A204.1 (cell line): Measurements from ENCODE around the gene CDHR5.

Experiments
- FAIRE-seq: peaks from 2 replicates; lab custom pipeline; 2012; peaks lifted over from hg19 to GRCh38; lab: Jason Lieb, UNC

The CDHR5 gene

DNA sequence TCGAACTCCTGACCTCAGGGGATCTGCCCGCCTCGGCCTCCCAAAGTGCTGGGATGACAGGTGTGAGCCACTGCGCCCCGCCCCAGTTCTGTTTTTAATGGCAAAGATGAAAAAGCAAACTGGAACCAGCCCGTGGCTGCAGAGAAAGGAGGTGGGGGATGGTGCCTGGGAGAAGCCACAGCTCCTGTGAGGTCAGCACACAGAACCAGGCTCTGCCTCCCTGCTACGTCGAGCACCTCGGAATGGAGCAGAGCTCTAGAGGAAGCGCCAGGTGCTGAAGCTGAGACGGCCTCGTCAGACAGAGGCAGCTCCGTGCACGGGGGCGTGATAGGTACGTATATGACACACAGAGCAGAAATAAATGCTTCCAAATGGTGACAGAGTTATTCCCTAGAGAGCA lies 20.8 kb upstream of the CDHR5 start:
- no peak for FAIRE-seq

DNA sequence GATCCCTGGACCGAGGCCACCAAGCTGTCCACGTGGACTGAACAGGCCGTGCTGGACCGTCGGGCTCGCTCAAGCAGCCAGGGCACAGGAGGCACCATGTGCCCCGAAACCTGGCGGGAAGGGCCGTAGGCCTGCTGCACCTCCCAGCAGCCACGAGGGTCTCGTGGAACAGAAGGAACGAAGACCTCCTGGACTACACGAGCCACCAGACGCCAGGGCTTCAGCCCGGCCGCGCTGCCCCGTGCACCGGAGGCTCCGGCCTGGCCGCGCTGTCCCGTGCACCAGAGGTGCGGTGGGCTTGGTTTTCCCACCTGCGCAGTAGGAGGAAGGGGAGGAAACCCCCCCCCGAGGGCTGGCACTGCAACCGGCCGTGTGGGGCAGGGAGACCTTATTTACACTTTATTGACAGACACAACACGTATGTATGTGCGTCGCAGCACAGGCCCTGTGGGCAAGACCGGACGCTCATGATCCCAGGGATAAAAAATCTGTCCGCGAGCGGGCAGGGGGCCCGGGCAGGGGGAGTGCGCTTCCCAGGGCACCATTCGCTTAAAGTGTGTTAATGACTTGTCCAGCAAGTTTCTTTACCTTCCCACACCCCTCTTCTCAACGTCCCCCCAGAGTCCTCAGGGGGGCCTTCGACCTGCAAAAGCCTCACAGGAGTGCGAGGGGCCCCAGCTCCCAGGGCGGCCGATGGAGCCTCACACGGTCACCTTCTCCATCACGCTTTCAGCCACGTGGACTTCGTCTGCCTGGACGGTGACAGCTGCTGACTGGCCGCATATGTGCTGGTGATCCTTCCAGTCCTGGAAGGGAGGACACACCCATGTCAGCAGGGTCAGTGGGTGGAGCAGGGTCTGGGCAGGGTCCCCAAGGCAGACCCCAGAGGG lies 19.3 kb upstream of the CDHR5 start:
- no peak for FAIRE-seq

GRCh38 chr11:643366-643765 lies 18.6 kb upstream of the CDHR5 start:
- FAIRE-seq = no peak

DNA sequence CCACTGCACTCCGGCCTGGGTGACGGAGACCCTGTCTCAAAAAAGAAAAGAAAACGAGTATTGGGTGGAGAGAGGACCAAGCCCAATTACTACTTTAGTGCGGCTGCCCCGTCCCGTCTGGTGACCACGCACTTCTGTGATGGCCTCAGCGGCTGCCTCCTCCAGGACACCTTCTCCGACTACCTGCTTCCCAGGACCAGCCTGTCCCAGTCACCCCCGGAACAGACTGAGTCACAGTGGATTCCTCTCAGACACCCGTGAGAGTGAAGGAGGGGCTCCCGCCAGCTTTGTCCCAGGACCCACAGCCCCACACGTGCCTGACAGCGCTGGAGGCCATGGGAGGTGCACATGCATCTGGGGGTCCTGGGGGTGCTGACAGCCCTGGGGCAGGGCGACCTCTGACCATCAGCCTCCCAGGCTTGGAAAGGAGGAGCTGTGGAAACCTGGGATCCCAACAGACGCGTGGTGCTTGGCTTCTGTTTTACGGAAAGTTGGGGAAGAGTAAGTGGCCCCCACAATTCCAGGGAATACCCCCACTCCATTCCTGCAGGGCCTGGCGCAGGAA lies 17.1 kb upstream of the CDHR5 start:
- FAIRE-seq = no peak

DNA sequence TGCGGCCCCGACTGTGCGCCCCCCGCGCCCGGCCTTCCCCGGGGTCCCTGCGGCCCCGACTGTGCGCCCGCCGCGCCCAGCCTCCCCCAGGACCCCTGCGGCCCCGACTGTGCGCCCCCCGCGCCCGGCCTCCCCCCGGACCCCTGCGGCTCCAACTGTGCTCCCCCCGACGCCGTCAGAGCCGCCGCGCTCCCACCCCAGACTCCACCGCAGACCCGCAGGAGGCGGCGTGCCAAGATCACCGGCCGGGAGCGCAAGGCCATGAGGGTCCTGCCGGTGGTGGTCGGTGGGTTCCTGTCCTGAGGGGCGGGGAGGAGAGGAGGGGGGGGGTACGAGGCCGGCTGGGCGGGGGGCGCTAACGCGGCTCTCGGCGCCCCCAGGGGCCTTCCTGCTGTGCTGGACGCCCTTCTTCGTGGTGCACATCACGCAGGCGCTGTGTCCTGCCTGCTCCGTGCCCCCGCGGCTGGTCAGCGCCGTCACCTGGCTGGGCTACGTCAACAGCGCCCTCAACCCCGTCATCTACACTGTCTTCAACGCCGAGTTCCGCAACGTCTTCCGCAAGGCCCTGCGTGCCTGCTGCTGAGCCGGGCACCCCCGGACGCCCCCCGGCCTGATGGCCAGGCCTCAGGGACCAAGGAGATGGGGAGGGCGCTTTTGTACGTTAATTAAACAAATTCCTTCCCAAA lies 15.4 kb upstream of the CDHR5 start:
- no peak for FAIRE-seq

DNA sequence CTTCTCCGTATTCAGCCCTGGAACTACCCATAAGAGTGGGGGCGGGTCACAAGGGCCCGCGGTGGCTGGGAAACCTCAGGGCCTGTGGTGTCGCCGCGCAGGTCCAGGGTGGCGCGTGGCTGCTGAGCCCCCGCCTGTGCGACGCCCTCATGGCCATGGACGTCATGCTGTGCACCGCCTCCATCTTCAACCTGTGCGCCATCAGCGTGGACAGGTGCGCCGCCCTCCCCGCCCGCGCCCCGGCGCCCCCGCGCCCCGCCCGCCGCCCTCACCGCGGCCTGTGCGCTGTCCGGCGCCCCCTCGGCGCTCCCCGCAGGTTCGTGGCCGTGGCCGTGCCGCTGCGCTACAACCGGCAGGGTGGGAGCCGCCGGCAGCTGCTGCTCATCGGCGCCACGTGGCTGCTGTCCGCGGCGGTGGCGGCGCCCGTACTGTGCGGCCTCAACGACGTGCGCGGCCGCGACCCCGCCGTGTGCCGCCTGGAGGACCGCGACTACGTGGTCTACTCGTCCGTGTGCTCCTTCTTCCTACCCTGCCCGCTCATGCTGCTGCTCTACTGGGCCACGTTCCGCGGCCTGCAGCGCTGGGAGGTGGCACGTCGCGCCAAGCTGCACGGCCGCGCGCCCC lies 14.7 kb upstream of the CDHR5 start:
- no peak for FAIRE-seq

- FAIRE-seq = no peak
Observed at GRCh38 chr11:638631-639331, 14.0 kb upstream of the CDHR5 start.

DNA sequence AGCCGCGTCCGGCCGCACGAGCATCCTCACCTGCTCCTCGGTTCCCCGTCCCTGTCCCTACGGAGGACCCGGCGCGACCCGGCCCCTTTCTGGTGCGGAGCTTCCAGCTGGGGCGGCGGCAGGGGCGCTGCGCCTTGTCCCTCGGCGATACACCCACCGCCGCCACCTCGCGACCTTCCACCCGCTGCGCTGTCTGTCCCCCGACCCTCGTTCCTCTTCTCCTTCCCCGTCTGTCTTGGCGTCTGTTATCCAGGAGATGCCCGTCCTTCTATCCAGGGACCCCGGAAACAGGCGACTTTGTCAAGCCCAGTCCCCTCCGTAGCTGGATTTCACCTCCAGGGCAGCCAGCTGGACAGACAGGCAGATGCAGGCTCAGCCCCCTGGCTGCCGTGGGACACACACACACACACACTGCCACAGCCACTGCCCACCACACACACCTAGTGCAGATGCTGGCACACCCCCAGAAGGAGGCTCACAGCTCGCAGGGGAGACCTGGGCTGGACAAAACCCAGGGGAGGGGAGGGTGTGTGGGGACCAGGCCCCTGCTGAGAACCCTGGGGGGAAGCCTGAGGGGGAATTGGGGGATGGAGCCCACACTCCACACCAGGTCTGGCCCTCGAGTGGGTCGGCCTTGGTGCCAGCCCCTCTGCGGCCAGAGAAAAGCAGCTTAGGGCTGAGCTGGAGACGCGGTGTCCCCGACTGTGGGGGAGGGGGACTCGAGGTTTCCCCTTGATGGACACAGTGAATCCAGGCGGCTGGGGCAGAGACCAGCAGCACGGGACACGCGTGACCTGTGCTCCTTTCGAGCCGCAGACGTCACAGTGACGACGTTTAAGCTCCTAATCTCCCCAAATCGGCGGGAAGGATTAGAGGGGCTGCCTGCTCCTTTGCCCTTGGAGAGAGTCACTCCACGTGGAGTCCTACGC lies 13.1 kb upstream of the CDHR5 start:
- no peak for FAIRE-seq

DNA sequence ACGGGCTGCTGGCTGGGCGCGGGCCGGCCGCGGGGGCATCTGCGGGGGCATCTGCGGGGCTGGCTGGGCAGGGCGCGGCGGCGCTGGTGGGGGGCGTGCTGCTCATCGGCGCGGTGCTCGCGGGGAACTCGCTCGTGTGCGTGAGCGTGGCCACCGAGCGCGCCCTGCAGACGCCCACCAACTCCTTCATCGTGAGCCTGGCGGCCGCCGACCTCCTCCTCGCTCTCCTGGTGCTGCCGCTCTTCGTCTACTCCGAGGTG lies 12.5 kb upstream of the CDHR5 start:
- no peak for FAIRE-seq

GRCh38 chr11:636511-637332 lies 12.0 kb upstream of the CDHR5 start, which contains the start of gene DRD4:
DRD4 (plus strand) TSS chr11:637269; CDS start chr11:637305, 36 bp downstream.
- FAIRE-seq = no peak

- no peak for FAIRE-seq
Observed at GRCh38 chr11:635945-636510, 11.3 kb upstream of the CDHR5 start.

DNA sequence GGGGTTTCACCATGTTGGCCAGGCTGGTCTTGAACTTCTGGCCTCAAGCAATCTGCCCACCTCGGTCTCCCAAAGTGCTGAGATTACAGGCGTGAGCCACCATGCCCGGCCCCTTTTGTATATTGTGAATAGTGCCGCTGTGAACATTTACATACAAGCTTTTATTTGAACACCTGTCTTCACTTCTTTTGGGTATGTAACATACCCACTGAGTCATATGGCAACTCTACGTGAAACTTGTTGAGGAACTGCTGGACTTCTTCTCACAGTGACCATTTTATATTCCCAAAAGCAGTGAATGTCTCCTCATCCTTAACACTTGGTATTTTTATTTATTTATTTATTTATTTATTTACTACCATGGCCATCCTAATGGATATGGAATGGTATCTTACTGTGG lies 6.1 kb upstream of the CDHR5 start:
- no peak for FAIRE-seq

- FAIRE-seq = no peak
Observed at GRCh38 chr11:629237-629583, 4.5 kb upstream of the CDHR5 start.

DNA sequence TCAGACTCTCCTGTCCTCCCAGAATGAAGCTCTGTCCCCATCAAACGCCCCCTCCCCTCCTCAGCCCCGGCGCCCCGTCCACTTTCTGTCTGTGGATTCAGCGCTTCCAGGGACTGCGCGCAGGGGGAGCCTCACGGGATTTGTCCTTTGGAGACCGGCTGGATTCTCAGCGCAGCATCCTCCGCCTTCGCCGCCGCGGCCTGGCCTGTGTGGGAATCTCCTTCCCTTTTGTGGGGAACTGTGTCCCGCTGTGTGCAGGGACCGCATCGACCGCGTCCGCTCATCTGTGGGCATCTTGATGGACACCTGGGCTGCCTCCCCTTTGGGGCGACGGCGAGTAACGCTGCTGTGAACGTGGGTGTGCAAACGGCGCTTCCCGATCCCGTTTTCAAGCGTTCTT lies 3.3 kb upstream of the CDHR5 start:
- no peak for FAIRE-seq

GRCh38 chr11:627308-627576 lies 2.5 kb upstream of the CDHR5 start:
- FAIRE-seq = no peak

GRCh38 chr11:626475-627307 lies 1.9 kb upstream of the CDHR5 start, which contains the start of gene SCT:
SCT (minus strand) TSS chr11:627181; CDS start chr11:627143, 38 bp downstream.
- no peak for FAIRE-seq

- FAIRE-seq = no peak
Observed at GRCh38 chr11:625636-626268, 997 bp upstream of the CDHR5 start.

DNA sequence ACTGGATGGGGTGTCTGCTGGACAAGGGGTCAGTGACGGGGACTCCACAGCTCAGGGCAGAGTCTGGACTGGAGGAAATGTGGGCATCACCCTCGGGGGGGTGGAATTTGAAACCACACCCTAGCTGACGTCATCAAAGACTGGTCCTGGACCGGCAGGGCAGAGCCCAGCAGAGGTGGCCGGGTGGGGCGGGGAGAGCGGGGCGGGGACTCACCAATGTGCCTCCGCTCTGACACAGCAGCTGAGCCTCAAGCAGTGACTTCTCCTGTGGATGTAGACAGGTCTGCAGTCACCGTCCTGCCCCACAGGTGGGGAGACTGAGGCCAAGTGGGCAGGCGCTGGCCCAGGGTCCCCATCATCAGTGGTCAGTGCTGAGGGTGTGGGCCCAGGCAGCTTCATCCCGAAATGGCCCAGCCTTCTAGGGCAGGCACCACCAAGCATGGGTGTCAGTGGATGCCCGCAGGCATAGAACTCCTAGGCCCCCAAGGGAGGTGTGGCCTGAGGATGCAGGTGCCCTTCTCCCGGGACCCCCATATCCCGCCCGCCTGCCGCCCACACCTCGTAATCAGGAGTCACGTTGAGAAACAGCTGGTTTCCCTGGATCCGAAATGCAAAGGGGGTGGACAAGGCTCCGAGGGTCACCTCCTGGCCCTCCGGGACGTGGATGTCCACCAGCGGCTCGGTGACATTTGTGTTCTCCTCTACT lies 603 bp downstream of the CDHR5 start:
- no peak for FAIRE-seq
